ENCODE measurements around the gene ABHD12B. TPM values are rescaled to one million over a fixed set of nuclear protein-coding genes. Genes with fewer than 3 reads are reported as not detected.

Gene ABHD12B
- total RNA-seq, 2 donors from 2014 or later = not detected

GRCh38 chr14:50897658-50898175 lies 25.9 kb downstream of the ABHD12B start:
- TF ChIP-seq POLR2A (IDR thresholded peaks at IDR 0.05) (no peak), CTCF (IDR thresholded peaks at IDR 0.05) (no peak), POLR2AphosphoS5 (IDR thresholded peaks at IDR 0.05) (no peak)
- Histone ChIP-seq H3K9me3 (no peaks in the 10 kb centered on the region), H3K4me3 (no peak overlapping the region), H3K36me3 (no peaks in the 10 kb centered on the region), H3K4me1 (replicated peaks) (no peaks in the 10 kb centered on the region), H3K27me3 (replicated peaks; ENCODE audit: insufficient read depth) (no peaks in the 10 kb centered on the region), H3K27ac (no peak overlapping the region)
- 97% methylated on average over 6 of the region's 6 CpGs for WGBS
- intact Hi-C loops (cut with DNase I) = no loop called here
- DNase-seq (ENCODE audit: low spot score) = no peak

DNA sequence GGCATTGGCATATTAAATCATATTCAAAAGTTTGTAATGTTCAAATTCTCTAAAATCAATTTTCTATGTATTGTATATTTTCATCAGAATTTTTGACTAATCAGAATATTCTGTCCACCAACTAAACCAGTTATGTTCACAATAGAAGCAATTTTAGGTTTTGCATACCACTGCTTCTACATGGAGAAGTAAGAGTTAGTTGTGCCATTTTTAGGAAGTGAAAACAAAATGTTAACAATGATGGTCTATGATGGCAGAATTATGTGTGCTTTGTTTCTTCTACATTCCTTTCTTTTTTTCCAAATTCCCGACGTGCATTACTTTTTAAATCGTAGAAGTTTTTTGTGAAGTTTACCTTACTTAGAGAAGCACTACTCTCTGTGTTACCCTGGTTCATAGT lies 29.5 kb downstream of the ABHD12B start:
- Histone ChIP-seq H3K36me3 (no peaks in the 10 kb centered on the region), H3K4me1 (replicated peaks) (no peaks in the 10 kb centered on the region), H3K27ac (no peak overlapping the region), H3K4me3 (no peak overlapping the region), H3K27me3 (replicated peaks; ENCODE audit: insufficient read depth) (no peaks in the 10 kb centered on the region), H3K9me3 (no peaks in the 10 kb centered on the region)
- intact Hi-C loops (cut with DNase I) = no loop called here
- no peak for DNase-seq (ENCODE audit: low spot score)
- TF ChIP-seq POLR2AphosphoS5 (IDR thresholded peaks at IDR 0.05) (no peak), CTCF (IDR thresholded peaks at IDR 0.05) (no peak), POLR2A (IDR thresholded peaks at IDR 0.05) (no peak)
- 90% methylated on average over 3 of the region's 3 CpGs for WGBS

DNA sequence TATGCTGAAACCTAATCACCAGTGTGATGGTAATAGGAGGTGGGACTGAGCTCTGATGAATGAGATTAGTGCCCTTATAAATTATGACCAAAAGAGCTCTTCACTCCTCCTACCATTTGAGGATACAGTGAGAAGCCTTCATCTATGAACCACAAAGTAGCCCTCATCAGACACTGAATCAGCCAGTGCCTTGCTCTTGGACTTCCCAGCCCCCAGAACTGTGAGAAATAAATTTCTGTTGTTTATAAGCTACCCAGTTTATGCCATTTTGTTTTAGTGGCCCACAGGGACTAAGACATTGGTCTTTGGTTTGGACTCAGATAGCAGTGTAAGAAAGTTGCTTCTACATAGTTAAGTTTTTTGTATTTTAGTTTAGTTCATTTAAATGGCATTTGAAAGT lies 32.9 kb downstream of the ABHD12B start:
- H3K4me1 ChIP-seq (replicated peaks) = no peaks in the 10 kb centered on the region
- H3K36me3 ChIP-seq = no peaks in the 10 kb centered on the region
- no peaks in the 10 kb centered on the region for H3K27me3 ChIP-seq (replicated peaks; ENCODE audit: insufficient read depth)
- no peaks in the 10 kb centered on the region for H3K9me3 ChIP-seq
- intact Hi-C loops (cut with DNase I) = no loop called here
- no peak overlapping the region for H3K27ac ChIP-seq
- DNase-seq (ENCODE audit: low spot score) = no peak
- no peak overlapping the region for H3K4me3 ChIP-seq
- TF ChIP-seq POLR2AphosphoS5 (IDR thresholded peaks at IDR 0.05) (no peak), CTCF (IDR thresholded peaks at IDR 0.05) (no peak), POLR2A (IDR thresholded peaks at IDR 0.05) (no peak)

- Histone ChIP-seq H3K27me3 (replicated peaks; ENCODE audit: insufficient read depth) (no peaks in the 10 kb centered on the region), H3K4me3 (no peak overlapping the region), H3K9me3 (no peaks in the 10 kb centered on the region), H3K4me1 (replicated peaks) (no peaks in the 10 kb centered on the region), H3K36me3 (no peaks in the 10 kb centered on the region), H3K27ac (no peak overlapping the region)
- TF ChIP-seq CTCF (IDR thresholded peaks at IDR 0.05) (no peak), POLR2A (IDR thresholded peaks at IDR 0.05) (no peak), POLR2AphosphoS5 (IDR thresholded peaks at IDR 0.05) (no peak)
- WGBS = 49% methylated on average over 5 of the region's 5 CpGs
- intact Hi-C loops (cut with DNase I) = no loop called here
- no peak for DNase-seq (ENCODE audit: low spot score)
Observed at GRCh38 chr14:50906326-50907065, 34.6 kb downstream of the ABHD12B start.

Measured in prostate gland (tissue), 2 donors.